Adipocyte (in vitro differentiated cells): ENCODE measurements around the gene SEC31B.
A peak's percentile ranks its signal among the peaks of the same experiment; 100 is the strongest.

Source experiments
- DNase-seq: peaks from one replicate; pipeline ENCODE4 v3.0.0-alpha.2; 2015; ENCODE audit warnings: low read depth
- H3K27me3 ChIP-seq: replicated peaks from 2 replicates; pipeline ENCODE4 v1.7.0; 2013; ENCODE audit warnings: mild to moderate bottlenecking, low read length, moderate library complexity; ENCODE audit not compliant: control insufficient read depth, insufficient read depth
- H3K36me3 ChIP-seq: 2 replicates; pipeline ENCODE4 v1.7.0; 2013; ENCODE audit warnings: low read length, mild to moderate bottlenecking, moderate library complexity; ENCODE audit not compliant: control insufficient read depth, insufficient read depth, severe bottlenecking
- H3K4me1 ChIP-seq: 2 replicates; pipeline ENCODE4 v1.7.0; 2013; ENCODE audit warnings: mild to moderate bottlenecking, low read length, moderate library complexity; ENCODE audit not compliant: control insufficient read depth, insufficient read depth
- H3K4me3 ChIP-seq: 2 replicates; pipeline ENCODE4 v1.7.0; 2013; ENCODE audit warnings: mild to moderate bottlenecking, low read length, moderate library complexity
- H3K9ac ChIP-seq: 2 replicates; pipeline ENCODE4 v1.7.0; 2013; ENCODE audit warnings: mild to moderate bottlenecking, low read length, moderate library complexity
- H3K9me3 ChIP-seq: 2 replicates; pipeline ENCODE4 v1.7.0; 2013; ENCODE audit warnings: mild to moderate bottlenecking, low read length, moderate library complexity; ENCODE audit not compliant: control insufficient read depth

SEC31B gene

DNA sequence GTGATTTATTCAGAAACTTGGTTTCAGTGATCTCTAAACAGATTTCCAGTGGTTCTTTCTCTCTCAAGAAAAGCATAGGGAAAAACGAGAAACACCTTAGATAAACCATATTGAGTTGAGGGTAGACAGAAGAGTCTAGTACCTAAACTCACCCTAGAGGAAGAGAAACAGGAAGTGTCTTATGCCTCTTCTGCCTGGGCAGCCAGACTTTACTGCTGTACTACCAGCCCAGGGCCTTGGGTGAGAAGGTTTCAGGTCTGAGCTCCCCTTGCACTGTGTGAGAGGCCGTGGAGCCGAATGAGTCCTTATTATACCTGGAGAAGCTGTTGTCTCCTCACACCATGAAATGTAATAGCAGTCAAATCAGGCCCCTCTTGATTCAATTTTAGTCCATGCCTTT, 34.3 kb upstream of the SEC31B start:
- Histone ChIP-seq H3K4me3 (no peak overlapping the region), H3K36me3 (peaks cover 35% of the 10 kb centered on the region), H3K9me3 (no peaks in the 10 kb centered on the region), H3K9ac (no peak overlapping the region), H3K4me1 (no peaks in the 10 kb centered on the region), H3K27me3 (no peaks in the 10 kb centered on the region)
- DNase-seq, result no peak

GRCh38 chr10:100551738-100552137, 32.1 kb upstream of the SEC31B start:
- Histone ChIP-seq H3K4me3 (no peak overlapping the region), H3K36me3 (peaks cover 50% of the 10 kb centered on the region), H3K9ac (no peak overlapping the region), H3K27me3 (no peaks in the 10 kb centered on the region), H3K4me1 (no peaks in the 10 kb centered on the region), H3K9me3 (no peaks in the 10 kb centered on the region)
- no peak for DNase-seq

DNA sequence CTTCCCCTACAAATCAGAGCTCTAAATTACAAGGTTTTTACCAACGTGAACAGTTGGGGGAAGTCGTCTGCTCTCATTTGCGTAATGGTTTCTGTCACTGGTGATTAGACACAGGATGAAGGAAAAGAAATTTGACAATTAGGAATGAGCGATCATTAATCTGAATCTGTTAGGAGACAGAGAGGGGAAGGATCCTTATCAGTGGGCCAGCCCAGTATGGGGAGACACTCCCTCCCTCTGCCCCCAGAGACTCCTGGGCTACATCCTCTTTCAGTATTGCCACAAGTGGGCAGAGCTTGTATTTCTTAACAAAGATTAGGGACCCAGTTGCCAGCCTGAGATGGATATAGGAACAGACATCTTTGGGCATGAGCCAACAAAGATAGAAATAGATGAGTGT, 31.5 kb upstream of the SEC31B start:
- no peaks in the 10 kb centered on the region for H3K9me3 ChIP-seq
- no peak overlapping the region for H3K9ac ChIP-seq
- H3K27me3 ChIP-seq, result no peaks in the 10 kb centered on the region
- peaks cover 49% of the 10 kb centered on the region for H3K36me3 ChIP-seq
- no peak overlapping the region for H3K4me3 ChIP-seq
- H3K4me1 ChIP-seq, result no peaks in the 10 kb centered on the region
- DNase-seq, result no peak

GRCh38 chr10:100544950-100545349, 25.3 kb upstream of the SEC31B start:
- H3K36me3 ChIP-seq, result peaks cover 92% of the 10 kb centered on the region
- no peaks in the 10 kb centered on the region for H3K4me1 ChIP-seq
- H3K4me3 ChIP-seq, result no peak overlapping the region
- H3K9me3 ChIP-seq, result no peaks in the 10 kb centered on the region
- DNase-seq, result no peak
- no peak overlapping the region for H3K9ac ChIP-seq
- H3K27me3 ChIP-seq, result no peaks in the 10 kb centered on the region

GRCh38 chr10:100537475-100537874, 17.8 kb upstream of the SEC31B start:
- peak overlapping the region; percentile 18 for H3K4me3 ChIP-seq
- peaks cover 40% of the 10 kb centered on the region for H3K36me3 ChIP-seq

GRCh38 chr10:100535715-100536353, 16.2 kb upstream of the SEC31B start, which contains the start of gene HIF1AN:
Gene HIF1AN (plus strand): TSS chr10:100535943. CDS start chr10:100535959, 16 bp downstream.
- Histone ChIP-seq H3K27me3 (no peaks in the 10 kb centered on the region), H3K9ac (peak within 1 kb of the TSS; percentile 91), H3K9me3 (no peaks in the 10 kb centered on the region), H3K4me1 (peaks cover 23% of the 10 kb centered on the region), H3K4me3 (peak within 1 kb of the TSS; percentile 97), H3K36me3 (peaks cover 26% of the 10 kb centered on the region)
- peak; percentile 99 for DNase-seq

More at GRCh38 chr10:100537475-100537874, 17.8 kb upstream of the SEC31B start:
- DNase-seq, result no peak
- no peak overlapping the region for H3K9ac ChIP-seq
- no peaks in the 10 kb centered on the region for H3K9me3 ChIP-seq
- H3K4me1 ChIP-seq, result peaks cover 23% of the 10 kb centered on the region
- no peaks in the 10 kb centered on the region for H3K27me3 ChIP-seq

DNA sequence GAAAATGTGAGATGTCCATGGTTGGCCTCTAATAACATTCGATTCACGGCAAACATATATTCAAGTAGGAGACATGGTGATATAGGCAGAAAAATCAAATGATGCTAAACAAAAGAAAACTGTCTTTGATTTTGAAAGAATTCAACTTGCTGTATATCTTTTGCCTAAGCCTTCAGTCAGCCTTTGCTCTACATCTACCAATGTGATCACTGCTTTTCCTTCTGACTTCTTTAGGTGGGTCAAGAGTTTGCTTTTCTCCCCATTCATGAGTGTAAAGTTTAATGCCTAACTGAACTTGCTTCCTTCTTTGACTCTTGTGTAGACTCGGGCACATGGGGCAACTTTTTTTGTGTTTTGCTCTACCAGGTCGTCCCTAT, 15.7 kb upstream of the SEC31B start:
- Histone ChIP-seq H3K4me3 (peak overlapping the region; percentile 97), H3K9me3 (no peaks in the 10 kb centered on the region), H3K4me1 (peaks cover 23% of the 10 kb centered on the region), H3K36me3 (peaks cover 21% of the 10 kb centered on the region), H3K9ac (peak overlapping the region; percentile 91), H3K27me3 (no peaks in the 10 kb centered on the region)
- DNase-seq, result no peak

DNA sequence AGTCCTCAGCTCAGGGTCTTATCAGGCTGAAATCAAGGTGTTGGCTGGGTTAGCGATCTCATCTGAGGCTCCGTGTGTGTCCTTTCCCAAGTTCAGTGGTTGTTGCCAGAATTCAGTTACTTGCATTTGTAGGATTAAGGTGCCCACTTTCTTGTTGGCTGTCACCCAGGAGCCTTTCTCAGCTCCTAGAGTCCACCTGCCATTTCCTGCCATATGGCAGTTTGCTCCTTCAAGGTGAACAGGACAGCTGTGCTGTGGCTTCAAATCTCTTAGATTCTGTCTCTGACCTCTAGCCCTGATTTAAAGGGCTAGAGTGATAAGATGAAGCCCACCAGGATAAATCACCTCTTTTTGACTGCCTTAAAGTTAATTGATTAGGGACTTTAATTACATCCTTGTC, 15.1 kb upstream of the SEC31B start:
- H3K36me3 ChIP-seq, result peaks cover 17% of the 10 kb centered on the region
- no peak overlapping the region for H3K9ac ChIP-seq
- no peaks in the 10 kb centered on the region for H3K27me3 ChIP-seq
- no peak overlapping the region for H3K4me3 ChIP-seq
- no peak for DNase-seq
- peaks cover 23% of the 10 kb centered on the region for H3K4me1 ChIP-seq
- no peaks in the 10 kb centered on the region for H3K9me3 ChIP-seq

GRCh38 chr10:100531761-100532160, 12.1 kb upstream of the SEC31B start:
- Histone ChIP-seq H3K9ac (no peak overlapping the region), H3K4me3 (no peak overlapping the region), H3K27me3 (no peaks in the 10 kb centered on the region), H3K9me3 (no peaks in the 10 kb centered on the region), H3K36me3 (peaks cover 3% of the 10 kb centered on the region), H3K4me1 (peaks cover 20% of the 10 kb centered on the region)
- DNase-seq, result no peak

DNA sequence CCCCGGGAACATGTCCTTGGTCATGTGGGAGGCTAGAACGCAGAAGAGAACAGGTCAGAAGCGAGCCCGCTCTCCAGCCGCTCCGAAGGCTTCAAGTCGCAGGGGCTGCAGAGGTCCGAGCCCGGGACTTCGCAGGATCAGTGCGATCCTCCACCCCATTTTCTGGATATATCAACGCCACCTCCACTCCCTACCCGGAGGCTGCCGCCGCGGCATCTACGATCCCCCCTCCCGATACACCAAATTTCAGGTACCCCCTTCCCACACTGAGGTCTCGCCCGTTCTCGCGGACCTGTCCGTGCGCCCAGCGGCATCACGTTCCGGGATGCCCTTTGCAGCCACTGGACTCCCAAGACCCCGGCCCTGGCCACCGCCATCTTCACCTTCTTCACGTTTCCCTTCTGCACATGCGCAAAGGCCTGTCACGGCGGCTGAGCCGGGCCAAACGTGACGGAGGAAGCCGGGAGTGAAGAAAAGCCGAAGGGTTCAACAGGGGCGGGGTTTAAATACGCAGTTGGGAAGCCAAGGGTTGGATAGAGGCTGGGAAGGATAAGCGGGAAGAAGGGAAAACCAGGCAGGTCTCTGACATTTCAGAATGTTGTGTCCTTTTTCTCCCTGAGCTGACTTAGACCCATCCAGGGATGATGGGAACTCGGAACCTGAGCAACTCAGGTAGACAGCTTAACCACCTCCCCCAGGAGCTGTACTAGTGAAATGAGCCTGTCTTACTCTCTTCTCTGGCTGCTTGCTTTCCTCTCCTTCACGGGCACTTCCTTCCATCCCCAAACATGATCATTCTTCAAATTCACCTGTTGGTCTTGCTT, 10.0 kb upstream of the SEC31B start, which contains the start of gene NDUFB8:
TSS of gene NDUFB8 (minus strand) at position 397 of the 824 bp plus-strand sequence. CDS start at position 377, 20 bp downstream.
- H3K4me1 ChIP-seq, result peaks cover 8% of the 10 kb centered on the region

DNA sequence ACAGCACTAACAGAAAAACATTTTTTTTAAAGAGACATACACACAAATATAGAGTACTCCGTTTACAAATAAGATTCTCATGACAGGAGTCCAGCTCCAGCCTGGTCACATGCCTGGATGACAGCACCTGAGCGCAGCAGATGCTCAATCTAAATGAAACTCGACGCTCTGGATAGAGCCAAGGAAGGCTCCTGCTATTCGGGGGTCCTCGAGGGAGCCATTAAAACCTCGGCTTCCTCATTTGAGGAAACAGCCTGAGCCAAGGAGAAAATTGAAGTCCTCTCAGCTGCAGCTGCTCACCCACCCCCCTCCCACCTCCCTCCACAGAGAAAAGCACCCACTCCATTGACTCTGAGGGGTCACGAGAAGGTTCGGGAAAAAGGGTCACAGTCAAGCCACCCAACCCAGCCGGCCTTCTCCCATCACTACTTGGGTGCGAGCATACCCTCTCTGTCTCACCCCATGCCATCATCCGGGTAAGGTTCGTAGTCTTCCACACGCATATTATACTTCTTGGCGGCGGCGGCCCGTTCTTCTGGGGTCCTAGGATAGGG, 9.3 kb upstream of the SEC31B start:
- Histone ChIP-seq H3K4me1 (peaks cover 8% of the 10 kb centered on the region), H3K36me3 (peaks cover 31% of the 10 kb centered on the region), H3K9me3 (no peaks in the 10 kb centered on the region), H3K27me3 (no peaks in the 10 kb centered on the region), H3K9ac (peak overlapping the region; percentile 97), H3K4me3 (peak overlapping the region; percentile 98)
- DNase-seq, result peak; percentile 56

More for the DNA sequence above, 10.0 kb upstream of the SEC31B start, which contains the start of gene NDUFB8:
- Histone ChIP-seq H3K4me3 (peak within 1 kb of the TSS; percentile 98), H3K27me3 (no peaks in the 10 kb centered on the region), H3K9ac (peak within 1 kb of the TSS; percentile 97), H3K9me3 (no peaks in the 10 kb centered on the region), H3K36me3 (peaks cover 24% of the 10 kb centered on the region)
- DNase-seq, result peak; percentile 95
